ENCODE results near the gene MAML3.

GRCh38 chr4:139958739-139959098 is 195.3 kb downstream of the MAML3 start:
- TF ChIP-seq, protein P1, sequence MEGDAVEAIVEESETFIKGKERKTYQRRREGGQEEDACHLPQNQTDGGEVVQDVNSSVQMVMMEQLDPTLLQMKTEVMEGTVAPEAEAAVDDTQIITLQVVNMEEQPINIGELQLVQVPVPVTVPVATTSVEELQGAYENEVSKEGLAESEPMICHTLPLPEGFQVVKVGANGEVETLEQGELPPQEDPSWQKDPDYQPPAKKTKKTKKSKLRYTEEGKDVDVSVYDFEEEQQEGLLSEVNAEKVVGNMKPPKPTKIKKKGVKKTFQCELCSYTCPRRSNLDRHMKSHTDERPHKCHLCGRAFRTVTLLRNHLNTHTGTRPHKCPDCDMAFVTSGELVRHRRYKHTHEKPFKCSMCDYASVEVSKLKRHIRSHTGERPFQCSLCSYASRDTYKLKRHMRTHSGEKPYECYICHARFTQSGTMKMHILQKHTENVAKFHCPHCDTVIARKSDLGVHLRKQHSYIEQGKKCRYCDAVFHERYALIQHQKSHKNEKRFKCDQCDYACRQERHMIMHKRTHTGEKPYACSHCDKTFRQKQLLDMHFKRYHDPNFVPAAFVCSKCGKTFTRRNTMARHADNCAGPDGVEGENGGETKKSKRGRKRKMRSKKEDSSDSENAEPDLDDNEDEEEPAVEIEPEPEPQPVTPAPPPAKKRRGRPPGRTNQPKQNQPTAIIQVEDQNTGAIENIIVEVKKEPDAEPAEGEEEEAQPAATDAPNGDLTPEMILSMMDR (IDR thresholded peaks at IDR 0.05 in 8 of 11, conservative IDR thresholded peaks at IDR 0.05 in 3 of 11), result no peak
- no peak for TF ChIP-seq POLR2A (IDR thresholded peaks at IDR 0.05)

All from spleen (tissue), 7 donors.